IMR-90 (cell line): ENCODE results near the gene NIPBL. TPM values are rescaled to one million over a fixed set of nuclear protein-coding genes. Genes with fewer than 3 reads are reported as not detected.

ENCODE experiments used
- ATAC-seq: fragments of 200-7000 bp; cut with Tn5 transposase; 2 replicates; pipeline ENCODE4 v1.9.1; 2020; ENCODE audit warnings: low read depth, mild to moderate bottlenecking, moderate library complexity
- BruUV-seq: library from RNA; stranded (reverse); fragments of 400-500 nt; replicated peaks from 2 replicates; lab custom pipeline; 2021; lab: Mats Ljungman, UMichigan
- CTCF ChIA-PET: fragments of 300-600 bp; formaldehyde crosslinking; extraction: SDS; loops from one replicate; lab custom pipeline; 2021; ENCODE audit warnings: antibody characterized with exemption; lab: Yijun Ruan, JAX
- POLR2A ChIA-PET: fragments of 300-600 bp; sonication (Branson Sonifier 250); formaldehyde crosslinking; loops from one replicate; lab custom pipeline; 2022; ENCODE audit warnings: antibody characterized with exemption; ENCODE audit not compliant: unreplicated experiment; lab: Charles Lee
- DNase-seq: peaks from one replicate; pipeline ENCODE4 v3.0.0; 2013
- H2AFZ ChIP-seq: replicated peaks from 2 replicates; pipeline ENCODE3; 2013; ENCODE audit warnings: low read length, mild to moderate bottlenecking; ENCODE audit not compliant: poor library complexity
- H2AK5ac ChIP-seq: 2 replicates; pipeline ENCODE4 v1.6.1; 2013; ENCODE audit warnings: low read depth, low read length, inconsistent platforms
- H2AK9ac ChIP-seq: replicated peaks from 2 replicates; pipeline ENCODE3; 2013; ENCODE audit warnings: mild to moderate bottlenecking, low read depth, low read length, moderate library complexity; ENCODE audit not compliant: poor library complexity
- H2BK120ac ChIP-seq: 2 replicates; pipeline ENCODE4 v1.6.1; 2013; ENCODE audit warnings: low read depth, low read length, inconsistent platforms
- H2BK15ac ChIP-seq: 3 replicates; pipeline ENCODE4 v1.6.1; 2013; ENCODE audit warnings: low read depth, low read length, inconsistent platforms
- H2BK20ac ChIP-seq: 2 replicates; pipeline ENCODE4 v1.6.1; 2013; ENCODE audit warnings: low read depth, mild to moderate bottlenecking, inconsistent platforms, low read length, moderate library complexity
- H2BK5ac ChIP-seq: 2 replicates; pipeline ENCODE4 v1.6.1; 2013; ENCODE audit warnings: mild to moderate bottlenecking, low read depth, low read length, inconsistent platforms; ENCODE audit not compliant: poor library complexity, severe bottlenecking
- H3K14ac ChIP-seq: replicated peaks from 2 replicates; pipeline ENCODE4 v1.6.1; 2013; ENCODE audit warnings: low read depth, low read length, inconsistent platforms
- H3K18ac ChIP-seq: 2 replicates; pipeline ENCODE4 v1.6.1; 2013; ENCODE audit warnings: low read depth, low read length, control low read depth
- H3K23ac ChIP-seq: 2 replicates; pipeline ENCODE4 v1.6.1; 2013; ENCODE audit warnings: low read depth, low read length, inconsistent platforms
- H3K27ac ChIP-seq: 2 replicates; pipeline ENCODE4 v1.5.1; 2013; ENCODE audit warnings: mild to moderate bottlenecking, control low read depth, low read length; ENCODE audit not compliant: insufficient read depth
- H3K27me3 ChIP-seq: 2 replicates; pipeline ENCODE4 v1.6.1; 2013; ENCODE audit warnings: low read length; ENCODE audit not compliant: control insufficient read depth, insufficient read depth
- H3K36me3 ChIP-seq: 2 replicates; pipeline ENCODE4 v1.6.1; 2013; ENCODE audit warnings: low read length, mixed read lengths; ENCODE audit not compliant: control insufficient read depth, insufficient read depth
- H3K4ac ChIP-seq: 2 replicates; pipeline ENCODE4 v1.6.1; 2013; ENCODE audit warnings: low read depth, low read length, inconsistent platforms
- H3K4me1 ChIP-seq: 2 replicates; pipeline ENCODE4 v1.6.1; 2013; ENCODE audit warnings: low read length, mixed read lengths; ENCODE audit not compliant: control insufficient read depth, insufficient read depth
- H3K4me2 ChIP-seq: 2 replicates; pipeline ENCODE4 v1.6.1; 2013; ENCODE audit warnings: low read depth, mild to moderate bottlenecking, control low read depth, low read length, moderate library complexity
- H3K4me3 ChIP-seq: 2 replicates; pipeline ENCODE4 v1.5.1; 2013; ENCODE audit warnings: low read depth, mild to moderate bottlenecking, control low read depth, low read length, moderate library complexity; ENCODE audit not compliant: insufficient read depth
- H3K56ac ChIP-seq: 2 replicates; pipeline ENCODE4 v1.6.1; 2013; ENCODE audit warnings: low read length, inconsistent platforms; ENCODE audit not compliant: insufficient read depth; ENCODE audit errors: extremely low read depth
- H3K79me1 ChIP-seq, 2 experiments: 2 replicates each; pipeline ENCODE4 v1.6.1; 2013; ENCODE audit warnings: low read length in 2 of 2, inconsistent platforms in 1 of 2, low read depth in 1 of 2
- H3K9ac ChIP-seq: 2 replicates; pipeline ENCODE4 v1.6.1; 2013; ENCODE audit warnings: low read depth, low read length, control low read depth
- H3K9me1 ChIP-seq: 2 replicates; pipeline ENCODE4 v1.6.1; 2013; ENCODE audit warnings: low read length, inconsistent platforms; ENCODE audit not compliant: insufficient read depth
- H3K9me3 ChIP-seq: 2 replicates; pipeline ENCODE4 v1.6.1; 2013; ENCODE audit warnings: low read length; ENCODE audit not compliant: control insufficient read depth, insufficient read depth
- H4K20me1 ChIP-seq: 2 replicates; pipeline ENCODE4 v1.6.1; 2013; ENCODE audit warnings: low read length, inconsistent platforms; ENCODE audit not compliant: insufficient read depth
- H4K5ac ChIP-seq: 2 replicates; pipeline ENCODE4 v1.6.1; 2013; ENCODE audit warnings: mild to moderate bottlenecking, low read depth, low read length, control low read depth
- H4K8ac ChIP-seq, 2 experiments: 2 replicates each; pipeline ENCODE4 v1.6.1; 2013; ENCODE audit warnings: low read depth in 2 of 2, low read length in 2 of 2, control low read depth in 1 of 2, inconsistent platforms in 1 of 2
- H4K91ac ChIP-seq: 2 replicates; pipeline ENCODE4 v1.6.1; 2013; ENCODE audit warnings: low read depth, low read length, inconsistent platforms; ENCODE audit not compliant: insufficient read depth
- CEBPB ChIP-seq: IDR thresholded peaks from 2 replicates; pipeline ENCODE4 v1.6.1; 2012; ENCODE audit warnings: low read depth, low read length, improper control_type of control experiment
- CHD1 ChIP-seq: IDR thresholded peaks from 2 replicates; pipeline ENCODE4 v1.6.1; 2012; ENCODE audit warnings: low read depth, low read length, improper control_type of control experiment
- ELK1 ChIP-seq: fragments of 150-350 bp; IDR thresholded peaks from 2 replicates; pipeline ENCODE4 v1.6.1; 2016; ENCODE audit warnings: low read depth, mild to moderate bottlenecking, low read length, moderate library complexity, borderline replicate concordance
- MAZ ChIP-seq: IDR thresholded peaks from 2 replicates; pipeline ENCODE4 v1.6.1; 2012; ENCODE audit warnings: low read depth, mild to moderate bottlenecking, low read length, improper control_type of control experiment, moderate library complexity, borderline replicate concordance
- MXI1 ChIP-seq: IDR thresholded peaks from 2 replicates; pipeline ENCODE4 v1.6.1; 2012; ENCODE audit warnings: low read depth, mild to moderate bottlenecking, low read length, moderate library complexity, borderline replicate concordance
- NFE2L2 ChIP-seq: fragments of 150-350 bp; IDR thresholded peaks from 2 replicates; pipeline ENCODE4 v1.6.1; 2016; ENCODE audit warnings: low read depth, mild to moderate bottlenecking, low read length
- POLR2A ChIP-seq: IDR thresholded peaks from 2 replicates; pipeline ENCODE4 v1.6.1; 2012; ENCODE audit warnings: mild to moderate bottlenecking, low read depth, low read length
- SMC3 ChIP-seq: fragments of 150-350 bp; IDR thresholded peaks from 2 replicates; pipeline ENCODE4 v1.6.1; 2016; ENCODE audit warnings: low read depth, mild to moderate bottlenecking, antibody characterized with exemption, low read length, moderate library complexity
- WGBS, 2 experiments: methylation state at CpG; one replicate each; pipeline versions ENCODE4 v1.1.5 to v1.1.7; 2013; ENCODE audit warnings: missing lambda C conversion rate in 2 of 2; ENCODE audit not compliant: insufficient read length in 1 of 2; ENCODE audit errors: extremely low coverage in 2 of 2; 5-methylcytosine and 5-hydroxymethylcytosine counted together
- dilution Hi-C: fragments of 300-500 bp; cut with HindIII; formaldehyde crosslinking; loops from one replicate; pipeline ENCODE4 v1.14.3; 2018; ENCODE audit warnings: low sequenced_read_pairs; ENCODE audit not compliant: unreplicated experiment
- in situ Hi-C: fragments of 300-500 bp; cut with MboI; formaldehyde crosslinking; loops from 3 replicates; pipeline ENCODE4 v1.14.3; 2019; ENCODE audit warnings: low sequenced_read_pairs, inconsistent platforms, mixed read lengths
- intact Hi-C: fragments of 100-400 bp; cut with micrococcal nuclease; formaldehyde crosslinking; loops from 2 replicates; pipeline ENCODE4 v1.10.0; 2022
- polyA plus RNA-seq, 3 experiments: library from polyadenylated mRNA; depleted of rRNA; stranded (reverse); fragments of >200 nt; gene quantifications; 2 replicates each; pipeline ENCODE4 v1.2.3, GENCODE V29; 2012; ENCODE audit warnings: low replicate concordance in 1 of 3
- total RNA-seq: library from RNA; depleted of rRNA; stranded (reverse); fragments of >200 nt; gene quantifications from 2 replicates; pipeline ENCODE4 v1.2.3, GENCODE V29; 2012

NIPBL gene
- total and polyA plus RNA-seq, 2 of the 4 experiments (the other 2 are of a cell fraction) = 8.4 to 46.4 TPM

GRCh38 chr5:37002176-37002751, 125.7 kb downstream of the NIPBL start:
- Histone ChIP-seq H2BK120ac (no peak overlapping the region), H3K9ac (no peak overlapping the region), H4K5ac (no peak overlapping the region), H2BK15ac (no peak overlapping the region), H3K9me3 (no peaks in the 10 kb centered on the region), H3K18ac (no peak overlapping the region), H2BK5ac (no peak overlapping the region), H3K4me3 (no peak overlapping the region), H3K9me1 (no peaks in the 10 kb centered on the region), H3K79me1 (peaks cover 3 to 4% of the 10 kb centered on the region in 2 experiments; a peak in 2 of 4 replicates), H3K36me3 (peaks cover 10% of the 10 kb centered on the region), H4K20me1 (no peaks in the 10 kb centered on the region), H3K4me2 (no peak overlapping the region), H3K14ac (no peak overlapping the region), H3K4me1 (peaks cover 2% of the 10 kb centered on the region), H3K23ac (no peak overlapping the region), H2AFZ (no peak overlapping the region), H4K8ac (no peak overlapping the region), H3K27me3 (no peaks in the 10 kb centered on the region), H2AK5ac (no peak overlapping the region), H3K56ac (no peak overlapping the region), H4K91ac (no peak overlapping the region), H3K4ac (no peak overlapping the region), H3K27ac (no peak overlapping the region), H2BK20ac (no peak overlapping the region), H2AK9ac (no peak overlapping the region)
- ATAC-seq (no peak), DNase-seq (no peak)
- no CpG with 5 or more reads among the region's 1 CpG for WGBS, 2 experiments
- ChIA-PET CTCF (interaction anchor here (0.5 kb wide), 1 partner anchor 13 kb away, joined by 3 read pairs; no protein-coding TSS in a partner anchor), POLR2A (no interaction called here)
- in situ Hi-C loops (loop anchor here (10.0 kb wide), 1 partner anchor 257 kb away; no protein-coding TSS in a partner anchor), intact Hi-C loops (no loop called here), dilution Hi-C loops (no loop called here)
- no TSS peak for BruUV-seq
- TF ChIP-seq MXI1 (no peak), CEBPB (no peak), MAZ (no peak), ELK1 (no peak), NFE2L2 (no peak), POLR2A (no peak), CHD1 (no peak), SMC3 (no peak)
